Measurements from ENCODE around the gene EYA2. TPM values are rescaled to one million over a fixed set of nuclear protein-coding genes. Genes with fewer than 3 reads are reported as not detected.

The EYA2 gene
- total and polyA plus RNA-seq, 2 donors from 2014 or later, result 2.6 to 7.9 TPM

GRCh38 chr20:46985671-46986070 lies 91.0 kb downstream of the EYA2 start:
- TF ChIP-seq, protein P1, sequence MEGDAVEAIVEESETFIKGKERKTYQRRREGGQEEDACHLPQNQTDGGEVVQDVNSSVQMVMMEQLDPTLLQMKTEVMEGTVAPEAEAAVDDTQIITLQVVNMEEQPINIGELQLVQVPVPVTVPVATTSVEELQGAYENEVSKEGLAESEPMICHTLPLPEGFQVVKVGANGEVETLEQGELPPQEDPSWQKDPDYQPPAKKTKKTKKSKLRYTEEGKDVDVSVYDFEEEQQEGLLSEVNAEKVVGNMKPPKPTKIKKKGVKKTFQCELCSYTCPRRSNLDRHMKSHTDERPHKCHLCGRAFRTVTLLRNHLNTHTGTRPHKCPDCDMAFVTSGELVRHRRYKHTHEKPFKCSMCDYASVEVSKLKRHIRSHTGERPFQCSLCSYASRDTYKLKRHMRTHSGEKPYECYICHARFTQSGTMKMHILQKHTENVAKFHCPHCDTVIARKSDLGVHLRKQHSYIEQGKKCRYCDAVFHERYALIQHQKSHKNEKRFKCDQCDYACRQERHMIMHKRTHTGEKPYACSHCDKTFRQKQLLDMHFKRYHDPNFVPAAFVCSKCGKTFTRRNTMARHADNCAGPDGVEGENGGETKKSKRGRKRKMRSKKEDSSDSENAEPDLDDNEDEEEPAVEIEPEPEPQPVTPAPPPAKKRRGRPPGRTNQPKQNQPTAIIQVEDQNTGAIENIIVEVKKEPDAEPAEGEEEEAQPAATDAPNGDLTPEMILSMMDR (IDR thresholded peaks at IDR 0.05; ENCODE audit: borderline replicate concordance, extremely low read depth, insufficient read depth), result no peak
- Histone ChIP-seq H3K27ac (ENCODE audit: low read depth in 2 of 2, low read length in 2 of 2) (no peak overlapping the region), H3K4me1 (ENCODE audit: control insufficient read depth in 2 of 3, insufficient read depth in 2 of 3, low read depth in 1 of 3, low read length in 3 of 3) (no peaks in the 10 kb centered on the region)

DNA sequence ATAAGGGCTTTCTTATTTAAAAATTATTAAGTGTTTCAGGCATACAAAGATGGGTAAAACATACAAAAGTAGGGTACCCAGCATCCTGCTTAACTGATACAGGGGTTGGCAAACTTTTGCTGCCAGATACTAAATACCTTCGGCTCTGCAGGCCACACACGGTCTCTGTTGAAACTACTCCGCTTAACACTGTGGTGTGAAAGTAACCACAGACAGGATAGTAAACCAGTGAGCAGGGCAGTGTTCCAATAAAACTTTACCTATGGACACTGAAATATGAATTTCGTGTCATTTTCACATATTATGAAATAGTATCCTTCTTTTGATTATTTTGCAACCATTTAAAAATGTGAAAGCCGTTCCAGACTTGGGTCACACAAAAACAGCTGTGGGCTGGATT lies 92.4 kb downstream of the EYA2 start:
- no peaks in the 10 kb centered on the region for H3K27me3 ChIP-seq (ENCODE audit: control insufficient read depth, insufficient read depth, low read length)
- DNase-seq, result no peak
- H3K4me1 ChIP-seq (ENCODE audit: control insufficient read depth in 2 of 3, insufficient read depth in 2 of 3, low read depth in 1 of 3, low read length in 3 of 3), result no peaks in the 10 kb centered on the region
- no peaks in the 10 kb centered on the region for H3K36me3 ChIP-seq (ENCODE audit: control insufficient read depth in 2 of 3, insufficient read depth in 3 of 3, low read length in 3 of 3)
- H3K27ac ChIP-seq (ENCODE audit: low read depth in 2 of 2, low read length in 2 of 2), result no peak overlapping the region
- no peak overlapping the region for H3K9ac ChIP-seq (ENCODE audit: low read length in 3 of 3)
- TF ChIP-seq, protein P1 (IDR thresholded peaks at IDR 0.05; ENCODE audit: borderline replicate concordance, extremely low read depth, insufficient read depth), result no peak
- no peak overlapping the region for H3K4me3 ChIP-seq (ENCODE audit: low read length in 3 of 3)
- FAIRE-seq, result no peak
- intact Hi-C loops (cut with DNase I), result no loop called here
- peaks cover 0 to 5% (median 0%) of the 10 kb centered on the region in 3 donors for H3K9me3 ChIP-seq (ENCODE audit: control insufficient read depth in 2 of 3, insufficient read depth in 1 of 3, low read length in 3 of 3)

More at GRCh38 chr20:46985671-46986070, 91.0 kb downstream of the EYA2 start:
- Histone ChIP-seq H3K27me3 (ENCODE audit: control insufficient read depth, insufficient read depth, low read length) (no peaks in the 10 kb centered on the region), H3K9me3 (ENCODE audit: control insufficient read depth in 2 of 3, insufficient read depth in 1 of 3, low read length in 3 of 3) (peaks cover 0 to 5% (median 0%) of the 10 kb centered on the region in 3 donors), H3K36me3 (ENCODE audit: control insufficient read depth in 2 of 3, insufficient read depth in 3 of 3, low read length in 3 of 3) (no peaks in the 10 kb centered on the region), H3K4me3 (ENCODE audit: low read length in 3 of 3) (no peak overlapping the region), H3K9ac (ENCODE audit: low read length in 3 of 3) (no peak overlapping the region)
- FAIRE-seq (no peak), DNase-seq (no peak)
- intact Hi-C loops (cut with DNase I), result no loop called here

- H3K4me1 ChIP-seq (ENCODE audit: control insufficient read depth in 2 of 3, insufficient read depth in 2 of 3, low read depth in 1 of 3, low read length in 3 of 3), result no peaks in the 10 kb centered on the region
- TF ChIP-seq, protein P1 (IDR thresholded peaks at IDR 0.05; ENCODE audit: borderline replicate concordance, extremely low read depth, insufficient read depth), result no peak
- H3K4me3 ChIP-seq (ENCODE audit: low read length in 3 of 3), result no peak overlapping the region
- no peaks in the 10 kb centered on the region for H3K27me3 ChIP-seq (ENCODE audit: control insufficient read depth, insufficient read depth, low read length)
- H3K9ac ChIP-seq (ENCODE audit: low read length in 3 of 3), result no peak overlapping the region
- H3K9me3 ChIP-seq (ENCODE audit: control insufficient read depth in 2 of 3, insufficient read depth in 1 of 3, low read length in 3 of 3), result no peaks in the 10 kb centered on the region
- FAIRE-seq (no peak), DNase-seq (no peak)
- no peak overlapping the region for H3K27ac ChIP-seq (ENCODE audit: low read depth in 2 of 2, low read length in 2 of 2)
- intact Hi-C loops (cut with DNase I), result no loop called here
- H3K36me3 ChIP-seq (ENCODE audit: control insufficient read depth in 2 of 3, insufficient read depth in 3 of 3, low read length in 3 of 3), result no peaks in the 10 kb centered on the region
These were observed 95.5 kb downstream of the EYA2 start for GRCh38 chr20:46990017-46990595.

Measured in kidney (tissue), 14 donors.